ENCODE data around the gene RGS14.
"Not testable (repeated sequence)": the region's sequence is repeated elsewhere in the genome, so short reads cannot be mapped to it uniquely, and the experiment has no call there.

Gene RGS14

DNA sequence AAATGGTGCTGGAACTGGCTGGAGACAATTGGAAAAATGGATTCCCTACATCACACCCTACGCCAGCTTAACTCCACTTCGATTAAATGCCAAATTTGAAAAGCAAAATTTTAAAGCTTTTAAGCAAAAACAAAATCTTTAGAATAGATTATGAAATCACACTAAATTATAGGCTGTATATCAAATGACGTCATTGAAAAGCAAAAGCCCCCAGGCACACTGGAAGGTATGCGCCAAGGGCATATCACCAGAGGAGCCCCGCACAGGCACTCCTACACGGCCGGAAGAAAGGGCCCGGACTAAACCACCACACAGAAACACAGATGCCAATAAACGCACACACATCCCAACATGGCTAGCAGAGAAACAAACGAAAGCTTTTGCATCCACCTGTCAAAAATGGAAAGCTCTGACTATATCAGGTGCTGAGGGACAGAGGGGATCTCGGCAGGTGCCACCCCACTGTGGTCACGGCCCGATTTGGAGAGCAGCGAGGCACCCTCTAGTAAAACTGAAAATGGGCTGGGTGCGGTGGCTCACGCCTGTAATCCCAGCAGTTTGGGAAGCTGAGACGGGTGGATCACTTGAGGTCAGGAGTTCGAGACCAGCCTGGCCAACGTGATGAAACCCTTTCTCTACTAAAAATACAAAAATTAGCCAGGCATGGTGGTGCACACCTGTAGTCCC is 29.0 kb upstream of the RGS14 start:
- DNase-seq: no peak

DNA sequence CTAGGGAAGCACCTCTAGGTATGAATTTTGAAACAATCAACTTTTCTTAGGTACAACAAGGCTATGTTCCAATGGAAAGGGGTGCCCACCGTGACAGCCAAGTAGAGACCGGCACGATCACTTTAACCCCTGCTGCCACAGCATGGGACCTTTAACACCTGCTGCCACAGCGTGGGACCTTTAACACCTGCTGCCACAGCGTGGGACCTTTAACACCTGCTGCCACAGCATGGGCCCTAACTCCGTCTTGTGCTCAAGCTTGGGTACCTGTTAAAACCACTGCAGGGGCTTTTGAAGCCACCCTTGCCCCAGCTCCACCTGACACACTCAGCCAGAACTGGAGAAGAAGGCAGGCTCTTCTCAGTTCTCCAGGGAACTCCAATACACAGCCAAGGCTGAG is 27.8 kb upstream of the RGS14 start:
- no peak for DNase-seq

DNA sequence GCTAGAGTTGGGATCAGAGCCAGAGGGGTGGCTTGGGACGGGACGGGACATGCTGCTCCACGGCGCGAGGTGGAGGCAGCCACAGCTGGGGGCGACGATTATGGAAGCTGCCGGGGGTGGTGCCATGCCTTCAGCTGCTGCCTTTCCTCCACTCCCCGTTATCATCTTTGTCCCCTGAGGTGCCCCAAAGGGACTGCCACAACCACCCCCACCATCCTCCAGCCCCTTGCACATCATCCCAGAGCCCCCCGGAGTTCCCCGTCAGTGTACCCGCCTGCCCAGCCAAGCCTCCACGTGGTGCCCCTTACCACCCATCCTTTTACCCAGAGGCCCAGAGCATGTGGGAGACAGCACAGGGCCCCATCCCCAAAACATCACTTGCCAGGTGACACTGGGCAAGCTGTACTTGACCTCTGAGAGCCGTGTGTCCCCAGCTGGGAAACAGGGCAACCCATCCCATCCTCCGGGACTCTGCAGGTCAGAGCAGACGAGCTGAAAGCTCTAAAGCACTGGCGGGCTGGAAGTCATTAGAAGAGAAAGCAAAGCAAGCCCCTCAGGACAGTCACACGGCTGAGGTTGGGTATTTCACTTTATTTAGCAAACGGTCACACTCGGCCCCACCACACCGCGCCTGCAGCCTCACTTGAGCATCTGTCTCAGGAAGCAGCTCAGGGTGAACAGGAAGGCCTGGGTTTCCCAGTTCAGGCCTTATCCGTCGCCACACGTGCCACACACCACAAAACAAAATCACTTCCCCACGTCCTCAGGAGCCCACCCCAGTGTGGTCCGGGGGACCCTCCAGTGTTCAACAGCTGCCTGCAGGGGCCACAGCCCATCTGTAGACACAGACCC is 26.5 kb upstream of the RGS14 start:
- DNase-seq: no peak

DNA sequence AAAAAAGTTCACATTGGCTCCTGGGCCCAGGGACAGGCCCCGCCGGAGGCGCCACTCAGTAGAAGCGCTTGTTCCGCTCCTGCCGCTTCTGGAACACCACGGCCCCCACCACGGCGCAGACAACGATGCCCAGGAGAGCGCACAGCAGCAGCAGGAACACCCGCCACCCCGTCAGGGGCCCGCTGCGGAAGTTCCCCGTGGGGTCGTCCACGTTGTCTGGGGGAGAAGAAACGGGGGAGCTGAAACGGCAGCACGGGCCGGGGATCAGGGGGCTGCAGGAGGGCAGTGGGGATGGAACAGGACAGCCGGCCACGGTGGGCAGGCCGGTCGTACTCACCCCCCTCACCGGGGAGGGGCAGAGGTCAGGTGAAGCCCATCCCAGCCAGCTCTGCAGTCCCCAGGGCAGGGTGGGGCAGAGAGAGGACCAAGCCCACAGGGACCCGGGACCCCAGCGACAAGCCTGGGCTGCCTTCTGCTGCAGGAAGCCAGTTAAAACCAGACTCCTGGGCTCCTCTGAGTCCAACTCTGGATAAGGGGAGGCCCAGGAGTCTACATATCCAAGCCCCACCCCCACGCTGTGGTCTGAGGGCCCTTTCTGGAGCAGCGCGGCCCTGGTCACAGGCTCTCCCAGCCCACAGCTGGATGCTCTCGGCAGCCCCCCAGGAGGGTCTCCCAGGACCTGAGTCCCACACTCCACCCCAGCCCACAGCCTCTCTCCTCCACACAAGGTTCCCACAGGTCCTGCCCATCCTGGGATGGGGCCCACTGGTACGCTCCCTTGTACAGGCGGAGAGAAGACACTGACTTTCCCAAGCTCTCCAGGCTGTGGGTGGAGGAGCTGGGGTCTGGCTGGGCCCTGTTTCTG is 25.5 kb upstream of the RGS14 start:
- DNase-seq: no peak

DNA sequence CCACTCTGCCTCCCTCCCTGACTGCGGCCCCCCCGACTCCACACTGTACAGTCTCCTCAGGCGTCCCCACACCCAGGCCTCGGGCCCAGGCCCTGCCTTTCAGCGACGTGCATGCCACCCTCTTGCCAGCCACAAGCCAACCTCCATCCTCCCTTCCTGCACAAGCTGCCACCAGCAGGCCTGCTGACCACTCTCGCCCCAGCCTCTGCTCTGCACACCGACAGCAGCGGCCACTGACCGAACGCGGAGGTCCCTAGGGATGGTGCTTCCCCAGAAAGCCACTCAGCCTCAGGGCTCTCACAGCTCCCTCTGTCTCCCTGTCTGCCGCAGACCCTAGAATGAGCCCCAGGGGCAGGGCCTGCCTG is 24.8 kb upstream of the RGS14 start:
- DNase-seq: no peak

DNA sequence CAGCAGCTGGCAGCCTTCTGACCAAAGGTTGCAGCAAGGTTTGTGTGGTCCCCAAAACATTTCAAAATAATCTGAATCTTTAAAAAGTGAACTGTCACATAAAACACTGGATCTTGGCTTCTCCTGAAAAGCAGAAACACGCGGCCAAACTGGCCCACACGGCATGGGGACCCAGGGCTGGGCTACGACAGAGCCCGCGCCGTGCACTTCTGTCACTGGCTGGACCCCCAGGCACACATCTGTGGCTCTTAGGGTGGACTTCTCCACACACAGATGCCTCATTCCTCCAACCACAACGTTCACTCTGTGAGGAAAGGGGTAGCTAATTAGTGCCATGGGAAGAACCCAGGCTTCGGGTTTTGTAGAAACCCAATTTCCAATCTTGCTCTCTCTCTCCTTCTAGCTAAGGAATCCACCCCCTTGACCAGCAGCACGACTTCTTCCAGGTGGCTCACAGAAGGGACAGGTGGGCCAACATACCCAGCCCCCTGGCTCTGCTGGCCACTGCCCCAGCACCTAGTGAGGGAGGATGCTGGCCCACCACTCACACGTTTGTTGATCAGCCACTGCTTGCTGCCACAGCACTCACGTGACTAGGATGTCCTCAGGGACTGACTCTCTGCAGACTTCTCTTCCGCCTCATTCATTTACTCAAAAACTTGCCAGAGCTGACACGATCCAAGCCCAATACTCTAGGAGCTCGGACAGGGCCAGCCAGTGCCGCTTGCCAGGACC is 24.1 kb upstream of the RGS14 start:
- no peak for DNase-seq

DNA sequence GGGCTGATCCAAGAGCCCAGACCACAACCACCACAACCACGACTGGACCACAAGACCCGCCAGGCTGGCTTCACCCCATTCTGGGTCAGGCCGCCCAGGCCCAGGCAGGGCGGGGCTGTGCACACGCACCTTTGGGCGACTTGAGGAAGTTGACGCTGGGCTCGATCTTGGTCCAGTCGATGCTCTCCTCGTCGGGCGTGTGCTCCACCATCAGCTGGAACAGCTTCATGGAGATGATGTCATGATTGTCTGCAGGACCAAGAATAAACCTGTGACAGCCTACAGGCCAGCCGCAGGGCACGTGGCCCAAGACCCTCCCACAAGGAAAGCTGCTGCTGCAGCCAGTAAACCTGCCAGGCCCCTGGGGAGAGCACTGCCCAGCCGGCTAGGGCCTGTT is 23.6 kb upstream of the RGS14 start:
- DNase-seq: no peak

DNA sequence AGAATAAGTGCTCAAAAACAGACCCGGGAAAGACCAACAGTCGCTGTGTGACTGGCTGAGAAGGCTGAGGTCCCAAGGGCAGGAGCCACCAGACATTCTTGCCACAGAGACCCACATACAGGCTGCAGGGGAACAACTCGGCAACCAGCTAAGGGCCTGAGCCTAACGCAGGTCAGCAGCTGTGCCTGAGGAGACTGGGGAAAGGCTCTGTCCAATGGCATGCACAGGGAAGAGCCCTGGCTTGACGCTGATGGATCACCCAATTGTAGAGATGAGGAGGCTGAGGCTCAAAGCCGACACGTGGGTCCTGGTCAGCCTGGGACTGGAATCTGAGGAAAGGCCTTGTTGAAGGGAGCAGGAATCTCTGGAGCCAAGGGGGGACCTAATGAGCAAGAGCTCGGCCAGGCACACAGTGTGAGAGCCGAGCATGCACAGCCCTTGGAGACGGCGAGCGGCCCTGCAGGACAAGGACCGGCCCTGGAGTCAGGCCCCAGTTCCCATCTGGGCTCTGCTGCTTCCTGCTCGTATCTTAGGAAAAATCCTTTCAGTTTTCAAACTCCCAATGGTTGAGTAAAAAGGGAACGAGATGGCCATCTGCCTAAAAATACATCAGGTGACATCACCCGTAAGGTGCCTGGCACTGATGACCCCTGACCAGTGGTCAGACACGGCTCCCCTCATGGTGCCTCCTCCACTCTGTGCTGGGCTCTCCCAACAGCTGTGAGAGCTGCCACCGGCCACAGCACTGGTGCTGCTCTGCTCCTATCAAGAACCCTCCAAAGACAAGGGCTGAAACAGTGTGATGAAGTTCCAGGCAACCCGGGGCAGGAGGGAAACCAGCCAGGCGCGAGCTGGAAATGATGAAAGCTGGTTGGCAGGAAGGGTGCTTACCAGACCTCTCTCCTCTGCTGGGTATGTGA is 22.7 kb upstream of the RGS14 start:
- no peak for DNase-seq

DNA sequence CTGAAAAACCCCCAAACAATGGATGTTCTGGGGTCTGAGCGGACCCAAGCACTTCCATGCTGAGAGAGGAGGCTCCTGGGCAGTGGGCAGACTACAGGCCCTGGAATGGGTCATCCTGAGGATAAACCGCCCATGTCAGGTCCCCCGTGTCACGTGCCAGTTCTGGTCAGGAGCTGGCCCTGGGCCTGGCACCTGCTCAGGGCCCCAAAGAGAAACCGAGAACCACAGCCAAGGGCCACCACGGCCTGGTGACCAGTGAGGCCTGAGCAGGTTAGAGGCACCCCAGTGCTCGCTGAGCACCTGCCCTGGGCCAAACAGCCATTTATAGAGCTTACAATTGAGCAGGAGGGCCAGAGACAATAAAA is 22.0 kb upstream of the RGS14 start:
- DNase-seq: no peak

DNA sequence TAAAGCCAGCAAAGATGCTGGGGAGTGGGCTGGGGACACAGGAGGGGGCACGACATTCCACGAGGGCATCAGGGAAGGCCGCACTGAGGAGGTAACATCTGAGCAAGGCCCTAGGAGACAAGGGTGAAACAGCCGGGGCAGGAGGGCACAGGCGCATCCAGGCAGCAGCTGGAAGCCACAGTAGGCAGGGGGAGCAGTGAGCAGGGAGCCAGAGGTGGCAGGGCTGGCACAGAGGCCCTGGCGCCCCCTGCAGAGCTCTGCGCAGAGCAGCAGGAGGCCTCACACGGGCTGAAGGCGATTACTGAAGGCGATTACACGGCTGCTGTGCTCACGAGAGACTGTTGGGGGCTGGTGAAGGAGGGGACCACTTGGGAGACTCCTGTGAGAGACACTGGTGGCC is 21.6 kb upstream of the RGS14 start:
- DNase-seq: no peak

DNA sequence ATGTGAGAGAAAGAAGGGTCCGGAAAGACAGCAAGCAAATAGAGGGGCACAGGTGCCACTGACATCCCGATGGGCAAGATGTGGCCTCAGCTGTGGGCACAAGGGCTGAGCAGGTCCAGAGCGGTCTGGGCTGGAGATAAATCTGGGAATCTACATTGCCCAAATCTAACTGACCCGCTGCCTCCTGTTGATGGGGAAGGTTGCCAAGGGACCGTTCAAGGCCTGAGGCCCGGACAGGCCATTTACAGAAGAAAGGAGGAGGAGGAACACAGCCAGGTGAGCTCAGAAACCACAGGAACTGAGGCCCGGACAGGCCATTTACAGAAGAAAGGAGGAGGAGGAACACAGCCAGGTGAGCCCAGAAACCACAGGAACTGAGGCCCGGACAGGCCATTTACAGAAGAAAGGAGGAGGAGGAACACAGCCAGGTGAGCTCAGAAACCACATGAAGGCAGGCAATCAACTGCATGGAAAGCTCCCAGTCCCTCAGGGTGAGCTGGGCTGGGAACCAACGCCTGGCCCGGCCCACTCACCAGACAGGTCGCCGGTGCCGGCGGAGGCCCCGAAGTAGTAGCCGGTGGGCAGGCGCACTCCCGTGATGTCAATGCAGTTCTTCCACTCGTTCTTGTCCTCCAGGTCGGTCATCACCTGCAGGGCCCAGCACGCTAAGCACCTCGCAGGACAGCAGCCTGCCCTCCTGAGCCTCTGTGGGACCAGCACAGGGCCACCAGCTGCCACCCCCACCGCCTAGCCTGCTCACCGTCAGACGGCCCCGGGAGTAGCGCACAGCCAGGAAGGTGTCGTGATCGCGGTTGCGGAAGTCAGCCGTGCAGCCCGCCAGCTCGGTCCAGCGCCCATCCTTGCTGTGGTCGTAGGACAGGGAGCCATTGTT is 20.9 kb upstream of the RGS14 start:
- no peak for DNase-seq

DNA sequence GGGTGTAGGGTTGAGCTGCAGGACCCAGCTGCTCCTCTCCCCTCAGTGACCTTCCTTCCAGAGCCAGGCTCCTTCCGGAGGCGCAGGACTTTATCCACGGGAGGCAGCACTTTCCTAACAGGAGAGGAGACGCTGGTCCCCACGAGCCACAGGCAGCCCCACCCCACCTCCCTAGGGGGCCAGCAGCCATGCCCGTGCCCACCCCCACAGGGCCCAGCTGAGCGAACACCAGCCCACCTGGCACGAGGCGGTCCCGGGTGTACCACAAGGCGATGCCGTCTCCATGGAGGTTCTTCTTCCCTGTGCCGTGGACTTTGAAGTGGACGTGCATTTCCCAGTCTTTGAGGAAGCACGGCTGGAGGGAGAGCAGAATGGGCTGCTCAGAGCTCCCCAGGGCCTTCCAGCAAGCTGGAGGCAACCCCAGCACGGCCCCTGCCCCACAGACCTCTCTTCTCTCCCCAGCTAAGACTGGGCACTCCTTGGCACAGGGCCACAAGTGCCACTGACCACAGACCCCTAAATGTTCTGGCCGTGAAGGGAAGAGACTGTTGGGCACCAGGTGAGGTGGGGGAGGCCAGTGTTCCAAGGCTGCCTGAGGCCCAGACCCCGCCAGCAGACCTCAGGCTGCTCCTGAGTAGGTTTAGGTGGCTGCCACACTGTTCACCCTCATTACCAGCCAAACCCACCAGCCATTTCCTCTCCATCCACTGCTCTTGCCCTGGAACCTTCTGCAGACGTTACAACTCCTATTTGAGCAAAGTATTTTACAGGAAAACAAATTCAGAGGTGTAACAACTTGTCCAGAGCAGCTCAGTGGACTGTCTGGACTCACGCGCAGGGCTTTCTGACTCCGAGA is 19.2 kb upstream of the RGS14 start:
- DNase-seq: no peak

DNA sequence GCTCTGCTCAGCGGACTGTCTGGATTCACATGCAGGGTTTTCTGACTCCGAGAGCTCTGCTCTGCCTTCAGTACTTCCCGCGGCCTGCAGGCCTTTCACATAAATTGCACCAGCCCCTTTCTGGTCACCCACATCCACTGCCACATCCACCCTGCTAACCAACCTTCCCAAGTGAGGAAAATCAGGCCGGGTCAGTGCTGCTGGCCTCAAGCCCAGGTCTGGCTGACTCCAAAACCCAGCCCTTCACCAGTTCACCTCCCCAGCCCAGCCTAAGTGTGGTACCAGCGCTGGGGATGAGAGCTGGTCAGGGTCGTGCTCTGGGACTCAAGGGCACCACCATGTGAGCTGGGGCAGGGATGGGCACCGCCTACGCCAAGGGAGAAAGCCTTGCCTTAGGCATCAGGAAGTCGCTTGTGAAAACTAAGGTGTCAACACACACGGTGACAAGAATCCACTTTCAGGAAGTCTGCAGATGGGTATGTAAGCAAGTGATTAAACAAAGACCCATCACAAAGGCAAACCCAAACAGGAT is 18.6 kb upstream of the RGS14 start:
- no peak for DNase-seq

DNA sequence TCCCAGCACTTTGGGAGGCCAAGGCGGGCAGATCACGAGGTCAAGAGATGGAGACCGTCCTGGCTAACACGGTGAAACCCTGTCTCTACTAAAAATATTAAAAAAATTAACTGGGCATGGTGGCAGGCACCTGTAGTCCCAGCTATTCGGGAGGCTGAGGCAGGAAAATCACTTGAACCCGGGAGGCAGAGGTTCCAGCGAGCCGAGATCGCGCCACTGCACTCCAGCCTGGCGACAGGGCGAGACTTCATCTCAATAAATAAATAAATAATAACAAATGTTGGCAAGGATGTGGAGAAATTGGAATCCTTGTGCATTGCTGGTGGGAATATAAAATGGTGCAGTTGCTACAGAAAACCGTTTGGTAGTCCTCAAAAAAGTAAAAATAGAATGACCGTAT is 14.7 kb upstream of the RGS14 start:
- DNase-seq: not testable (repeated sequence)

DNA sequence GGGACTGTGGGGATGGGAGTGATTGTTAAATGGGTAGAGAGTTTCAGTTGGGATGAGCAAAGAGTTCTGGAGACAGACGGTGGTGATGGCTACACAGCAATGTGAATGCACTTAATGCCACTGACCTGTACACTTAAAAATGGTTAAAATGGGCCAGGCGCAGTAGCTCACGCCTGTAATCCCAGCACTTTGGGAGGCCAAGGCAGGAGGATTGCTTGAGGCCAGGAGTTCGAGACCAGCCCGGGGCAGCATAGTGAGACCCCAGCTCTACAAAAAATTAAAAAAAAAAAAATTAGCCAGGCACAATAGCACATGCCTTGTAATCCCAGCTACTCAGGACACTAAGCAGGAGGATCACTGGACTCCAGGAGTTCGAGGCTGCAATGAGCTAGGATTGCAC is 13.9 kb upstream of the RGS14 start:
- DNase-seq: no peak

DNA sequence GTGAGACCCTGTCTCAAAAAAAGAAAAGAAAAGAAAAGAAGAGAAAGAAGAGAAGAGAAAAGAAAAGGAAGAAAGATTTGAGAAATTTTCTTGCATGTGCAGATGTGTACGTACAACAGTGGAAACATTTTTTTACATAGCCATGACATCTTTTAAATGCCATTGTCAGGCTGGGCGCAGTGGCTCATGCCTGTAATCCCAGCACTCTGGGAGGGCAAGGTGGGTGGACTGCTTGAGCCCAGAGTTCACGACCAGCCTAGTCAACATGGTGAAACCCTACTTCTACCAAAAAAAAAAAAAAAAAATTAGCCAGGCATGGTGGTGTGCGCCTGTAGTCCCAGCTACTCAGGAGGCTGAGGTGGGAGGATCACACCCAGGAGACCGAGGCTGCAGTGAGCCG is 12.8 kb upstream of the RGS14 start:
- no peak for DNase-seq

DNA sequence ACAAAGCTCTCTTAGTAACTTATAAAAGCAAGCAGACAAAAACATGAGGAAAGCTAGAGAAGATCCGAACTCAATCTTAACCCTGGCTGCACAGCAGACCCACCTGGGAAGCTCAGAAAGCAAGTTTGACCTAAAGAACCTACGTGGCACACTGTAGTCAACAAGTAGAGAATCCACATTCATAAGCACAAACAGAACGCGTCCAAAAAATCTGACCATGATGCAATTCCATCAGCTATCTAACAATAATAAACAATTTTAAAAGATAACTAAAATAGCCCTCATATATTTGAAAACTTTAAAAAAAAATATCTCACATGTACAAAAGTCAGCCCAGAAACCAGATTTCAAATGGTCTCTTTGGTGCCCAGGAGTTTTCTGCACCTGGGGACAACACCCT is 10.9 kb upstream of the RGS14 start:
- no peak for DNase-seq

DNA sequence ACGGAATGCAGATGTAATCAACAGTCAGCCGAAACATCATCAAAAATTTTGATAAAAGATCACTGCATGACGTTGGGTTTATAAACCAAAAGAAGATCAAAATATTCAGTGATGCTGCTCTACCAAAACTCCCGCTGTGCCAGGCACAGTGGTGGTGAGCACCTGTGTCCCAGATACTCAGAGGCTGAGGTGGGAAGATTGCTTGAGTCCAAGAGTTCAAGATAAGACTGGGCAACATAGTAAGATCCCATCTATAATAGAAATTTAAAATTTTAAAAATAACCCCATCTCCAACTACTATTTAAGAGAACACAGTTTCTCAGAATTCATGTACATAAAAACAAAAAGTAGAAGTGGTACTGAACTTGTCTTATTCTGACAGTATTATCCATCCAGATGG is 10.0 kb upstream of the RGS14 start:
- no peak for DNase-seq

DNA sequence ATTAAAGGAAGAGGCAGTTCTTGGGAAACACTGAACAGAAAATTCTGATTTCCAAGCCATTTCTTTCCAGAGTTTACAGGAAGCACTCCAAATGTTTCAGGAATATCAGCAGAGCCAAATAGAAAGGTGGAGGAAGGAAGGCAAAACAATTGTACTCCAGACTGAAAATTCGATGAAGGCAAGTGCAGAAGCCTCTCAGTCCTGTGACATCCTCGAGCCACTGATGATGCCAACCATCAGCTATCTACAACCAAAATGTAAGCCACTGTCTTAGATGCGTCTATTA is 8.4 kb upstream of the RGS14 start:
- no peak for DNase-seq

DNA sequence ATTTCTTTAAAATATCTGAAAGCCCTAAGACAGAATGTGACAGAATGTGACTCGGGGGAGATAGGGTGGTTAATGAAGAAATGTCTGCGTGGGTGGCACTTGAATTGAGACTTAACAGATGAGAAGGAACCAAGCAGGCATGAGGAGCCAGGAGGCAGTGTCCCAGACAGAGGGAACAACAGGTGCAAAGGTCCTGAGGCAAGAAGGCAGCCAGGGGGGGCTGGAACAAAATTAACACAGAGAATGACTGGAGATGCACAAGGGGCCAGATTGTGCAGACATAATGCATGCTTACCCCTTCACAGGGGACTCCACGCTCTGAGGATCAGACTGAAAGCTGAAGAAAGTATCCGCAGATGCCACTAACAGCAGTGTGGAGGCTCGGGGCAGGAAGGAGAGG is 8.0 kb upstream of the RGS14 start:
- DNase-seq: no peak

Measured in NCI-H1436 (cell line).